Amniotic stem cell (primary cell): ENCODE measurements around the gene CTBP2.
"Not testable (repeated sequence)": the region's sequence is repeated elsewhere in the genome, so short reads cannot be mapped to it uniquely, and the experiment has no call there.

Experiments
- DNase-seq: peaks from one replicate; lab custom pipeline; 2025; lab: John Stamatoyannopoulos, UW

CTBP2 gene

GRCh38 chr10:125186431-125187170 is 26.2 kb upstream of the CTBP2 start:
- DNase-seq = no peak

GRCh38 chr10:125179107-125179506 is 18.7 kb upstream of the CTBP2 start:
- not testable (repeated sequence) for DNase-seq

GRCh38 chr10:125177641-125178640 is 17.6 kb upstream of the CTBP2 start:
- no peak for DNase-seq

- DNase-seq = no peak
Observed at GRCh38 chr10:125175807-125176206, 15.4 kb upstream of the CTBP2 start.

GRCh38 chr10:125174360-125174759 is 14.0 kb upstream of the CTBP2 start:
- no peak for DNase-seq

GRCh38 chr10:125172694-125173093 is 12.3 kb upstream of the CTBP2 start:
- no peak for DNase-seq

- DNase-seq = no peak
Observed at GRCh38 chr10:125171402-125172306, 11.3 kb upstream of the CTBP2 start.

GRCh38 chr10:125169915-125170314 is 9.6 kb upstream of the CTBP2 start:
- no peak for DNase-seq

GRCh38 chr10:125169279-125169678 is 8.9 kb upstream of the CTBP2 start:
- DNase-seq = no peak

- no peak for DNase-seq
Observed at GRCh38 chr10:125166658-125167057, 6.3 kb upstream of the CTBP2 start.

GRCh38 chr10:125165584-125166573 is 5.5 kb upstream of the CTBP2 start:
- DNase-seq = no peak

- no peak for DNase-seq
Observed at GRCh38 chr10:125164421-125164820, 4.1 kb upstream of the CTBP2 start.

- DNase-seq = no peak
Observed at GRCh38 chr10:125163803-125164202, 3.4 kb upstream of the CTBP2 start.

GRCh38 chr10:125163312-125163711 is 2.9 kb upstream of the CTBP2 start:
- not testable (repeated sequence) for DNase-seq

- DNase-seq = no peak
Observed at GRCh38 chr10:125162120-125162931, 2.0 kb upstream of the CTBP2 start.

- no peak for DNase-seq
Observed at GRCh38 chr10:125161707-125162119, 1.4 kb upstream of the CTBP2 start.

- peak; percentile 77 for DNase-seq
Observed at GRCh38 chr10:125160856-125161706, 718 bp upstream of the CTBP2 start.

GRCh38 chr10:125159486-125159931 is 854 bp downstream of the CTBP2 start:
- no peak for DNase-seq
